ENCODE results near the gene NANP. TPM values are rescaled to one million over a fixed set of nuclear protein-coding genes. Genes with fewer than 3 reads are reported as not detected.
A peak's percentile ranks its signal among the peaks of the same experiment; 100 is the strongest.

Gene NANP, protein sequence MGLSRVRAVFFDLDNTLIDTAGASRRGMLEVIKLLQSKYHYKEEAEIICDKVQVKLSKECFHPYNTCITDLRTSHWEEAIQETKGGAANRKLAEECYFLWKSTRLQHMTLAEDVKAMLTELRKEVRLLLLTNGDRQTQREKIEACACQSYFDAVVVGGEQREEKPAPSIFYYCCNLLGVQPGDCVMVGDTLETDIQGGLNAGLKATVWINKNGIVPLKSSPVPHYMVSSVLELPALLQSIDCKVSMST
- total RNA-seq (1 to 10 TPM; 2.9 to 6.1 (median 3.4) TPM), polyA plus RNA-seq (1 to 10 TPM; 1.2 to 2.1 (median 1.6) TPM)
- long read RNA-seq, donor 1, partial matches to known transcripts: 0 of 4 reads
- long read RNA-seq, donor 1, other reads (novel, unspliced or antisense): 0 of 4 reads
- long read RNA-seq, donor 2, partial matches to known transcripts: 0 of 3 reads
- long read RNA-seq, donor 2, other reads (novel, unspliced or antisense): 0 of 3 reads

DNA sequence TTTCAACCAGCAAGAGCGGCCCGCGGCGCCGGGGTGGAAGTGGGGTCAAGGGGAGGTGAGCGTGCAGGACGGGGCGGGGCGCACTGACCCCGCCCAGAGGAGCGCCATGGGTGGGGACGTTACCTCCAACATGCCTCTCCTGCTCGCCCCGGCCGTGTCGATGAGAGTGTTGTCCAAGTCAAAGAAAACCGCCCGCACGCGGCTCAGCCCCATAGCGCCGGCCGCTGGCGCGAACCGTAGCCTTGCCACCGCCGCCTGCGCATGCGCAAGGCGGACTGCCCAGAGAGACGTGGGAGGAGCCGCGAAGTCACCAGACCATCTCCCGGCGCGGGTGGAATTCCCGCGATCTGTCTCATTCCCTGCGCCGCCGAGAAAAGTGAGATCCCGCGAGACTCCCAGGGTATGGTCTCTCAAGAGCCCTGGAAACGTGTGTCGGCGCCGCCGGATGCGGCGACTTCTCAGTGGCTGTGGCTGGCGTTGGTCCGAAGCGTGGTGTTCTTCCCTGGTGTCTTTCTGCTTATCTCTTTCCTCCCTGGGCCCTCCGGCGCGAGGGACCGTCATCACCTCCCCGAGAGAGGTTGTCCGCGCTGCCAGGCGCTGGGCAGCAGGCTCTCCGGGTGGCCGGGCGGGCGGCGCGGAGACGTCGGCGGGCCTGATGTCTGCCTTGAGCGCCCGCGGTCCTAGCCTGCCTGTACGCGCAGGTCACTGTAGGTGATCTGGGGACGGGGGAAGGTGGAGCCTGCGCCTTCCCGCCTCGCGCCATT is at the start of gene NANP:
Gene NANP, minus strand, starts transcription at position 279 of the 764 bp plus-strand sequence. Its CDS starts 66 bp downstream, at position 213.
- H3K36me3 ChIP-seq: no peaks in the 10 kb centered on the region
- TF ChIP-seq, protein P1, sequence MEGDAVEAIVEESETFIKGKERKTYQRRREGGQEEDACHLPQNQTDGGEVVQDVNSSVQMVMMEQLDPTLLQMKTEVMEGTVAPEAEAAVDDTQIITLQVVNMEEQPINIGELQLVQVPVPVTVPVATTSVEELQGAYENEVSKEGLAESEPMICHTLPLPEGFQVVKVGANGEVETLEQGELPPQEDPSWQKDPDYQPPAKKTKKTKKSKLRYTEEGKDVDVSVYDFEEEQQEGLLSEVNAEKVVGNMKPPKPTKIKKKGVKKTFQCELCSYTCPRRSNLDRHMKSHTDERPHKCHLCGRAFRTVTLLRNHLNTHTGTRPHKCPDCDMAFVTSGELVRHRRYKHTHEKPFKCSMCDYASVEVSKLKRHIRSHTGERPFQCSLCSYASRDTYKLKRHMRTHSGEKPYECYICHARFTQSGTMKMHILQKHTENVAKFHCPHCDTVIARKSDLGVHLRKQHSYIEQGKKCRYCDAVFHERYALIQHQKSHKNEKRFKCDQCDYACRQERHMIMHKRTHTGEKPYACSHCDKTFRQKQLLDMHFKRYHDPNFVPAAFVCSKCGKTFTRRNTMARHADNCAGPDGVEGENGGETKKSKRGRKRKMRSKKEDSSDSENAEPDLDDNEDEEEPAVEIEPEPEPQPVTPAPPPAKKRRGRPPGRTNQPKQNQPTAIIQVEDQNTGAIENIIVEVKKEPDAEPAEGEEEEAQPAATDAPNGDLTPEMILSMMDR (IDR thresholded peaks at IDR 0.05 in 8 of 11, conservative IDR thresholded peaks at IDR 0.05 in 3 of 11): peak in 2 of 11 experiments; percentile 22 to 34
- TF ChIP-seq POLR2AphosphoS5 (IDR thresholded peaks at IDR 0.05): peak; percentile 80 to 90 (median 89)
- peak in 1 of 3 donors; percentile 29 for TF ChIP-seq POLR2A (IDR thresholded peaks at IDR 0.05)
- DNase-seq: peak; percentile 97
- peaks cover 9 to 38% (median 21%) of the 10 kb centered on the region in 6 donors for H3K4me1 ChIP-seq
- no peaks in the 10 kb centered on the region for H3K27me3 ChIP-seq (replicated peaks in 1 of 7)
- intact Hi-C loops (cut with DNase I; ENCODE audit: low total_unique reads): loop anchor here (5.0 kb wide), 1 partner anchor 73 kb away; the partner anchor contains the start of gene ZNF337
- H3K27ac ChIP-seq: peak within 1 kb of the TSS; percentile 71 to 93 (median 90)
- peaks cover 0 to 12% (median 4%) of the 10 kb centered on the region in 8 donors for H3K9me3 ChIP-seq
- 0 to 1% (median 1%) methylated on average over 34 to 81 of the region's 81 CpGs for WGBS, 5 donors
- peak within 1 kb of the TSS; percentile 83 to 99 (median 93) for H3K4me3 ChIP-seq

DNA sequence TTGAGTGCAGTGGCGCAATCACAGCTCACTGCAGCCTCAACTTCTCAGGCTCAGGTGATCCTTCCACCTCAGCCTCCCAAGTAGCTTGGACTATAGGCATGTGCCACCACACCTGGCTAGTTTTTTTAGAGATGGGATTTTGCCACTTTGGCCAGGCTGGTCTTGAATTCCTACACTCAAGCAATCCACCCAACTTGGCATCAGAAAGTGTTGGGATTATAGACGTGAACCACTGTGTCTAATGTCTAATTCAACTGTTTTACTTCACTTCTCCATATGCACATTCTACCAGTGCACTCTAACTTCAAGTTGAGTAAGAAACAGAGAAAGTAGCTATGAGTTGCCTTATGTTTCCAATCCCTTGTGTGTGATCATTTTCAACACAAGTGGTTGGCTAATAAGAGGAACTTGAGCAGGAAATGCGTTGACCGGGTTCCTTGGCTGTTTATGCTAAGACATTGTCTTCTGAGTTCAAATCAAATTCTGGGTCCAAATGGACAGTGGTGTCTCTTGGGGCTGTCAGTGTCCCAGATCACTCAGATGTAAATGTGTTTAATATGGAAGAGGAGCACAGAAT is 48.9 kb upstream of the NANP start:
- Histone ChIP-seq H3K9me3 (no peaks in the 10 kb centered on the region), H3K4me1 (no peaks in the 10 kb centered on the region), H3K27me3 (replicated peaks in 1 of 7) (no peaks in the 10 kb centered on the region), H3K27ac (no peak overlapping the region), H3K36me3 (peaks cover 4 to 53% (median 42%) of the 10 kb centered on the region in 6 donors), H3K4me3 (no peak overlapping the region)
- 67 to 89% (median 76%) methylated on average over 4 of the region's 4 CpGs for WGBS, 5 donors
- TF ChIP-seq, protein P1 (IDR thresholded peaks at IDR 0.05 in 8 of 11, conservative IDR thresholded peaks at IDR 0.05 in 3 of 11): no peak
- TF ChIP-seq POLR2A (IDR thresholded peaks at IDR 0.05) (no peak), POLR2AphosphoS5 (IDR thresholded peaks at IDR 0.05) (no peak)
- intact Hi-C loops (cut with DNase I; ENCODE audit: low total_unique reads): no loop called here
- no peak for DNase-seq

DNA sequence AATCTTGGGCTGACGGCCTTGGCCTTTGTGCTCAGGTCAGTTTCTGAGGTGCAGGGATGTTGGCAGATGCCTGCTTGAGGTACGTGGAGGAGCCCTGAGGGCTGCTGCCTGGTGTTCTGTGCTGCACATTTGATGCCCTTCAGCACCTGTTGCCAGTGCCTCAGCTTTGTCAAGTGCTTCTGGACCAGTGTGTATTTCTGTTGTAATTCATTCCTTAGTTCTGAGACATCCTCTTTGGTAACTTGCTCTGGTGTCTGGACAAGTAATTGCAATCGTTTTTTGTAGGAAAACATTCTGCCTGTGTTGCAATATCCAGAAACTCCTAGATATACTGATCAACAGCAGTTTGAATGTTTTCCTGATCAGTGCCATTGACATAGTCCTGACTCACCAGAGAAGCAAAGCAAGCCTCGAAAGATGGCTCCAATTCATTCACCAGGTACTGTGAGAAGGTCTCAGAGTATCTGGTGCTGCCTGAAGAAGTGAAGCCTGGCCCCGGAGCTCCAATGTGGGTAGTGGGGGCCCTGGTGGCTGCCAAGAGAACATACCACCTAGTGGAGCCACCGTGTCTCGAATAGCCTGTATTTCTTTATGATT is 46.1 kb upstream of the NANP start:
- Histone ChIP-seq H3K27me3 (replicated peaks in 1 of 7) (no peaks in the 10 kb centered on the region), H3K27ac (no peak overlapping the region), H3K4me1 (no peaks in the 10 kb centered on the region), H3K9me3 (no peaks in the 10 kb centered on the region), H3K4me3 (no peak overlapping the region), H3K36me3 (peaks cover 0 to 25% (median 16%) of the 10 kb centered on the region in 6 donors)
- no peak for DNase-seq
- intact Hi-C loops (cut with DNase I; ENCODE audit: low total_unique reads): no loop called here
- WGBS, 5 donors: 71 to 92% (median 77%) methylated on average over 7 of the region's 7 CpGs
- TF ChIP-seq, protein P1 (IDR thresholded peaks at IDR 0.05 in 8 of 11, conservative IDR thresholded peaks at IDR 0.05 in 3 of 11): no peak
- no peak for TF ChIP-seq POLR2A (IDR thresholded peaks at IDR 0.05)
- no peak for TF ChIP-seq POLR2AphosphoS5 (IDR thresholded peaks at IDR 0.05)

Data from spleen (tissue), 13 donors.